Measurements from ENCODE around the gene PYGB. TPM values are rescaled to one million over a fixed set of nuclear protein-coding genes. Genes with fewer than 3 reads are reported as not detected.
A peak's percentile ranks its signal among the peaks of the same experiment; 100 is the strongest.
"Not testable (repeated sequence)": the region's sequence is repeated elsewhere in the genome, so short reads cannot be mapped to it uniquely, and the experiment has no call there.

The PYGB gene
- polyA plus RNA-seq, 3 donors from 2014 or later = 39.3 to 56.0 (median 51.0) TPM

DNA sequence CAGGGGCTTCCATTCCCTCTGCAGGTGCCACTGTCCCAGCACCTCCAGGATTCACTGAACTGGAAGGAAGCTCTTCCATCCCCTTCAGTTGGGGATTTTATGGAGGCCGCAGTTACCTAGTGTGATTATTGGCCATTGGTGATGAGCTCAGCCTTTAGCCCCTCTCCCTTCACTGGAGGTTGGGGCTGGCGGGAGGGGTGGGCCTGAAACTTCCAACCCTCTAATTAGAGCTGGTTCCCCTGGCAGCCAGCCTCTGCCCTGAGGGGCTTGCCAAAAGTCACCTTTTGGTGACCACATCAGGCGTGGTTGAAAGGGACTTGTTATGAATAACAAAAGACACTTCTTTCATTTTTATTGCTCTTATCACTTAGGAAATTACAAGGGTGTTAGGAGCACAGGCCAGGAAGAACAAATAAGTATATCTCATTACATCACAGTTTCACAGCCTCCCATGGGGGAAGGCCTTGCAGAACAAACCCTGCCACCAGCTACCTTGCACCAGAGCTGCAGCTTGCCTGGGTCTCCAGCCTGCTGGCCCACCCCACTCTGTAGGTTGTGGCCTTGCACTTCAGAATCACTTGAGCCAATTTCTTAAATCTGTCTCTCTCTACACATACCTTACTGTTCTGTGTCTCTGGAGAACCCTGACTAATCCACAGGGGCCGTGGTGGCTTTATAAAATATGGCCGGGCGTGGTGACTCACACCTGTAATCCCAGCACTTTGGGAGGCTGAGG, 5.0 kb downstream of the PYGB start:
- Mint-ChIP-seq H3K27me3 (ENCODE audit: low read depth in 3 of 3) (peaks cover 2 to 11% (median 2%) of the 10 kb centered on the region in 3 donors), H3K4me1 (peaks cover 40 to 54% of the 10 kb centered on the region in 2 donors), H3K9me3 (no peaks in the 10 kb centered on the region), H3K4me3 (no peak overlapping the region), H3K36me3 (no peaks in the 10 kb centered on the region), H3K27ac (peak overlapping the region in 1 of 6 donors; percentile 22)
- no peak for DNase-seq

DNA sequence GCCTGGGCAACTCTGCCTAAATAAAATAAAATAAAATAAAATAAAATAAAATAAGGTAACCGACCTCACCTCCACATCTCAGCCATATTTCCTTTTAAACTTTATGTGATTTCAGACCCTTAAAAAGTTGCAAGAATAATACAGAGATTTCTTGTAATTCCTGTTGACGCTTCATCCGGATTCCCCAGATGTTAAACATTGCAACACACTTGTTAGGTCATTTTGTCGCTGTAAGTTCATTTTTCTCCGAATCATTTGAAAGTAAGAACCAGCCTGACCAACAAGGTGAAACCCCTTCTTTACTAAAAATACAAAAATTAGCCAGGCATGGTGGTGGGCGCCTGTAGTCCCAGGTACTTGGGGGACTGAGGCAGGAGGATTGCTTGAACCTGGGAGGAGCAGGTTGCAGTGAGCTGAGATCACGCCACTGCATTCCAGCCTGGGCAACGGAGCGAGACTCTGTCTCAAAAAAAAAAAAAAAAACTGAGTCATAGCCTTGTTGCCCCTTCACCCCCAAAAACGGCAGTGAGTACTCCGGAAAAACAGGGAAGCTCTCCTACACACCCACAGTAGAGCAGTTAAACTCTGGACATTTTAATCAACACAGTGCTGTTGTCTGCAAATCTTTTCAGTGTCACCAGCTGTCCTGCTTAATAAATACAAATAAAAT, 5.9 kb downstream of the PYGB start:
- DNase-seq = no peak
- H3K36me3 Mint-ChIP-seq = no peaks in the 10 kb centered on the region
- no peak overlapping the region for H3K4me3 Mint-ChIP-seq
- H3K4me1 Mint-ChIP-seq = peaks cover 39 to 59% of the 10 kb centered on the region in 2 donors
- H3K9me3 Mint-ChIP-seq = no peaks in the 10 kb centered on the region
- H3K27me3 Mint-ChIP-seq (ENCODE audit: low read depth in 3 of 3) = peaks cover 0 to 6% (median 1%) of the 10 kb centered on the region in 3 donors
- H3K27ac Mint-ChIP-seq = no peak overlapping the region

DNA sequence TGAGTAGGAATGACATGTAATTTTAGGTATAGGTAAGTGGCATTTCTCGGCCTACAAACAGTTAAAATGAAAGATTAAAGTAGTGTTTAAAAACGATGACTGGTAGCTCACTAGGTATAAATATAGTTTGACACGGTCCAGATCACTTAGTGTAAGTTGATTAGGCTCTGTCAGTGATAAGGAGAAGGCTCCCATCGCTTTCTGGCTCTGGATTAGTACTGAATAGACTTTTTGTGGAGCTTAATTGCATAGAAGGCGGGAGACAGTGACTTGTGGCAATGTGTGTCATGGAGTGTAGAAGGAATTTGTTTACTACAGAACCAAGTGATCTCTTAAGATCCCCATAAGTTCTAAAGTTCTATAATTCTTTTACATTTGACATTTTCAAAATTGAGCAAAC, 6.7 kb downstream of the PYGB start:
- Mint-ChIP-seq H3K4me1 (peaks cover 35 to 59% of the 10 kb centered on the region in 2 donors), H3K36me3 (peaks cover 0 to under 1% (median 0%) of the 10 kb centered on the region in 3 donors), H3K27me3 (ENCODE audit: low read depth in 3 of 3) (peaks cover 0 to 3% (median 0%) of the 10 kb centered on the region in 3 donors), H3K4me3 (no peak overlapping the region), H3K9me3 (no peaks in the 10 kb centered on the region), H3K27ac (no peak overlapping the region)
- no peak for DNase-seq

DNA sequence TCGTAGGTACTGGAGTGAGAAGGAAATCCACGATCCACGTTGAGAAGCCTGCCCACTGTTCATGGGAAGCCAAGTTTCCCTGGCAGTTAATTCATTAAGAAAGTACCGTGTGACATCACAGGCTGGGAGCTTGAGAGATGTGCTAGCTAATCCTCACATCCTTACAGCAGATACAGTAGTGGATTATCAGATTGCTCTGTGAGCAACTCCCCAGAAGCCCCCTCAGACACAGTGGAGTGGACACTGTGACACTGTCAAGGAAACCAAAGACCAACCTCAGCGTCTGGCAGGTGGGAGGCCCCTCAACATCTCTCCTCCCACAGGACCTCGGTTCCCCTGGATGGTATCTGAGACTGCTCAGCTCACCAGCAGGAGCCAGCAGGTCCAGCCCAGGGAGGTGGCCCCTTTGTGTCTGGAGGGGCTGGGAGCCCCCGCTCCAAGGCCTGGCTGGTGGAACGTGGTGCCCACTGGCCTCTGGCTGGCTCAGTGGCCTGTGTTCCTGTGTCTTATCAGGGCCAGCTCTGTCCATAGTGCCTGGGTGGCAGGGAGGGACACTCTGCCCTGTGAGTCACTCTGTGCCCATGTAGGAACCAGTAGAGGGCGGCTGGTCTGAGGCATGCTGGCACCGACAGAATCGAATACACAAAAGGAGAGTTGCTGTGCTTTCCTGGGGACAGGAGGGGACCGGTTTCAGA, 7.2 kb downstream of the PYGB start:
- DNase-seq = no peak
- Mint-ChIP-seq H3K27ac (no peak overlapping the region), H3K4me1 (peaks cover 34 to 59% of the 10 kb centered on the region in 2 donors), H3K4me3 (no peak overlapping the region), H3K9me3 (no peaks in the 10 kb centered on the region), H3K27me3 (ENCODE audit: low read depth in 3 of 3) (peaks cover 0 to 4% (median 0%) of the 10 kb centered on the region in 3 donors), H3K36me3 (peaks cover 0 to 6% (median 0%) of the 10 kb centered on the region in 3 donors)

DNA sequence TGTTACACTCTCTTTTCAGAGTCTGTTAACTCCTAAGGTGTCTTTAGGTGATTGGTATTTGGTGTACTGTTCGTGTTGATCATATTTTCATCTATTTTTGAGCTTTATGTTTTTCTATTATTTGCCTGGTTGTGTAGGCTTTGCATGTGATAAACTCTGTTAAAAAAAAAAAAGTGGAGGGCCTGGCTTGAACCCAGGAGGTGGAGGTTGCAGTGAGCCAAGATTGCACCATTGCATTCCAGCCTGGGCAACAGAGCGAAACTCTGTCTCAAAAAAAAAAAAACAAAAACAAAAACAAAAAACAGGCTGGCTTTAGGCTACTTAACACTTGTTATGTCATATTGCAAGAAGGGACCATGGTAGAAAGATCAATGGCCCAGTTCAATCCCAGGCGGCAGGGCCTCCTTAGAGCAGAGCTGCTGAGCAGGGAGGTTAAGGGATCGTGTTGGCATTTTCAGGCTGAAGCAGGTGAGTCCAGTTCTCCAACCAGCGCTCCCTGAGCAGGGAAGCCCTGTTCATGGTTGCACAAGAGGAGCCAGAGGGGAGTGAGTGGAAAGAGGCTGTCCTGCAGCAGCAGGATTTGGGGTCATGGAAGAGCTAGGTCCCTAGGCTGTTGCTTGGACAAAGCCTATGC, 8.5 kb downstream of the PYGB start:
- H3K27ac Mint-ChIP-seq = no peak overlapping the region
- DNase-seq = no peak
- H3K9me3 Mint-ChIP-seq = no peaks in the 10 kb centered on the region
- peaks cover 0 to 7% (median 0%) of the 10 kb centered on the region in 3 donors for H3K36me3 Mint-ChIP-seq
- peaks cover 0 to 4% (median 1%) of the 10 kb centered on the region in 3 donors for H3K27me3 Mint-ChIP-seq (ENCODE audit: low read depth in 3 of 3)
- H3K4me3 Mint-ChIP-seq = no peak overlapping the region
- peaks cover 26 to 48% of the 10 kb centered on the region in 2 donors for H3K4me1 Mint-ChIP-seq

DNA sequence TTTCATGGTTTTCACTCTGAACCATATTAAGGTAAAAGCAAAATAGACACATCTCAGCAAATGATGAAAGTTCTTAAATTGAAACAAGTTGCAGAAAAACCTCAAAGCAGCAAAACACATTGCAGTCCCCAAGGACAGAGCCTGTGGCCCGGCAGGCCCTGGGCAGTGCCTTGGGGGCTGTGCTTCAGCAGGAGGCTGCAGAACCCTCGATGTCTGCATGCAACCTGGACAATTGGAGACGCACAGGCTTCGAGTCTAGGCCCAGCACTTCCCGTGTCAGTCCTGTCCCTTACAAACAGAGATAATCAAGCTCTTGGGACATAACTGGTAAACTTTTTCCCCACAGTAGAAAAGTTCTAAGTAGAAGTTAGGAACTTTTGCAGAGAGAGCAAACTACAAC, 9.2 kb downstream of the PYGB start:
- peaks cover 0 to 4% (median 1%) of the 10 kb centered on the region in 3 donors for H3K27me3 Mint-ChIP-seq (ENCODE audit: low read depth in 3 of 3)
- no peak overlapping the region for H3K27ac Mint-ChIP-seq
- DNase-seq = no peak
- H3K4me3 Mint-ChIP-seq = no peak overlapping the region
- H3K9me3 Mint-ChIP-seq = no peaks in the 10 kb centered on the region
- peaks cover 20 to 44% of the 10 kb centered on the region in 2 donors for H3K4me1 Mint-ChIP-seq
- peaks cover 6 to 13% (median 7%) of the 10 kb centered on the region in 3 donors for H3K36me3 Mint-ChIP-seq

DNA sequence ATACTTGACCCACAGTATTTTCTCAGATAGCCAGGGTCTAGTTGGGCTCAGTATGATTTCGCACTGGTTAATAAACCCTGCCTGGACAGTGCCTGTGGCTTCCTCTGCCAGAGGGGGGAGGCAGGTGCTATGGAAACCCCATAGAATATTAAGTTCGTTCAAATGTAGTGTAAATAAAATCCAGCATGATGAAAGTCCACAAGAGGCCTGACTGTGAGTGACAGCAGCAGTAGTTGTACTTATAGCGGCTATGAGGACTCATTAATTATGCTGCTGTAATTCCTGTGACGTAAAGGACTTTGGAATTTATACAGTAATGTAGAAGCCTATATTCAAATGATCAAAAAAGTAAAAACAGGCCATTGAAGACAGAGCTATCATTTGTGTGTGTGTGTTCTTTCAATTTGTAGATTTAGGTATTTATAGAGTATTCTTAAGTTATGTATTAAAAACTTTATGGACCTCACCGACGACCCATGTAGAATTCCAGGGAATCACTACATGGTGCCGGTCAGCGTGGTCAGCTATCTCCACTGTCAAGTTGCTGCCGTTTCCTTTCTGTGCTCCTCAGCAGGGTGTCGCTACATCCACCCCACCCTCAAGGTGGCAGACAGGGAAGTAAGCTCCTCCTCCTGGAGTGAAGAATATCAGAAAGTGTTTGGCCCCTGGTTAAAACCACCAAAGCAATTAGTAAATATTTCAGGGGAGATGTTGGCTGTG, 10.0 kb downstream of the PYGB start:
- Mint-ChIP-seq H3K27me3 (ENCODE audit: low read depth in 3 of 3) (peaks cover 0 to 2% (median 1%) of the 10 kb centered on the region in 3 donors), H3K36me3 (peaks cover 6 to 15% (median 7%) of the 10 kb centered on the region in 3 donors), H3K9me3 (no peaks in the 10 kb centered on the region), H3K27ac (no peak overlapping the region), H3K4me3 (no peak overlapping the region), H3K4me1 (peaks cover 18 to 37% of the 10 kb centered on the region in 2 donors)
- no peak for DNase-seq

DNA sequence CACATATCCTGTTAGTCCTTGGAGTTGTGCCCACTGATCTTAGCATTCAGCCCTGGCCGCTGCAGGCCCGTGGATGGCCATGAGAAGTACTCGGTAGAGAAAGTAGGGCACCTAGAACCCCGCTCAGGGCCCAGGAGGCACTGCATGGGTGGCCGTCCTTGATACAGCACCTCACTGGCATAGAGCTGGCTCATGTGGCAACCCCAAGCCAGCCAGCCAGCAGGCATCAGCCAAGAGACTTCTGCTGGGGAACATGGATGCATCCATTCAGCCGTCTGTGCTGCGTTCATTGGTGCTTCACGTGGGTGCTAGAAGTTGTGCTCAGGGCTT, 10.6 kb downstream of the PYGB start:
- H3K27ac Mint-ChIP-seq = no peak overlapping the region
- DNase-seq = no peak
- H3K36me3 Mint-ChIP-seq = peaks cover 6 to 15% (median 7%) of the 10 kb centered on the region in 3 donors
- no peaks in the 10 kb centered on the region for H3K9me3 Mint-ChIP-seq
- H3K27me3 Mint-ChIP-seq (ENCODE audit: low read depth in 3 of 3) = peaks cover 0 to 2% (median 1%) of the 10 kb centered on the region in 3 donors
- peaks cover 18 to 36% of the 10 kb centered on the region in 2 donors for H3K4me1 Mint-ChIP-seq
- H3K4me3 Mint-ChIP-seq = no peak overlapping the region

DNA sequence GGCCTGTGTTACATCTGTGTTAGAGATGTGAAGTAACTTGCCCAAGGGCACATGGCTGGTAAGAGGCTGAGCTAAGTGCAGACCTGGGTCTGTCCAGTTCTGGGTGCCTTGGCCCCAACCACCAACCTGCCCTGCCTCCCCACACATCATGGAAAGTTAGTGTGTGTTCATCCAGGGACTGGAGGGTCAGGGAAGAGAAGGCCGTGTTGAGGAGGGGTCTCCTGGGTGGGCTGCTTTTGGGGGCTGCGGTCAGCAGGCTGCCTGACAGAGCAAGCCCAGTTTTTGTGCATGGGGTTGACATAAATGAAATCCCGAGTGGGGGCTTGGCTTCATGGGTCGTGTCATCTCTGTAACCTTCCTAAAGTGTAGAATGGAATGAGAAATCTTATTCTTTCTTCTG, 10.9 kb downstream of the PYGB start:
- Mint-ChIP-seq H3K4me3 (no peak overlapping the region), H3K9me3 (no peaks in the 10 kb centered on the region), H3K36me3 (peaks cover 6 to 15% (median 7%) of the 10 kb centered on the region in 3 donors), H3K27me3 (ENCODE audit: low read depth in 3 of 3) (peaks cover 0 to 2% (median 1%) of the 10 kb centered on the region in 3 donors), H3K27ac (no peak overlapping the region), H3K4me1 (peaks cover 18 to 36% of the 10 kb centered on the region in 2 donors)
- DNase-seq = no peak

DNA sequence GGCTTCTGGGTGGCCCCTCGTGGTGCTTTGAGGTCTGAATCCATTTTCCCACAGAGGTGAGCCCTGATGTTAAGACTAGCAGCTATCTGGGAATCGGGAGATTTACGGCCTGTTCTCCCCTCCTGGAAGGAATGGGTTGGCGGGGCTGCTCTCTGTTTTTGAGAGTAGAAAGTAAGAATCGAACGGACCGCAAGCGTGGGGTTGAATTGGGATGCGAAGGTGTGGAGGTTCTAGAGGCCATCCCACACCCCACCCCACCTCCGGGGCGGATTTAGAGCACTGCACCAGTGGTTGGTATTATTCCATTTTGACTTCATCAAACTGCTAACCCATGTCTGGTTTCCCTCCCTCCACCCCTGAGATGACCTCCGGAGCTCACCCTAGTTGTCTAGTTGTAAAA, 11.5 kb downstream of the PYGB start:
- no peaks in the 10 kb centered on the region for H3K9me3 Mint-ChIP-seq
- no peak overlapping the region for H3K27ac Mint-ChIP-seq
- DNase-seq = no peak
- H3K4me1 Mint-ChIP-seq = peaks cover 18 to 35% of the 10 kb centered on the region in 2 donors
- H3K4me3 Mint-ChIP-seq = no peak overlapping the region
- H3K27me3 Mint-ChIP-seq (ENCODE audit: low read depth in 3 of 3) = peaks cover 0 to 2% (median 1%) of the 10 kb centered on the region in 3 donors
- peaks cover 6 to 18% (median 9%) of the 10 kb centered on the region in 3 donors for H3K36me3 Mint-ChIP-seq

DNA sequence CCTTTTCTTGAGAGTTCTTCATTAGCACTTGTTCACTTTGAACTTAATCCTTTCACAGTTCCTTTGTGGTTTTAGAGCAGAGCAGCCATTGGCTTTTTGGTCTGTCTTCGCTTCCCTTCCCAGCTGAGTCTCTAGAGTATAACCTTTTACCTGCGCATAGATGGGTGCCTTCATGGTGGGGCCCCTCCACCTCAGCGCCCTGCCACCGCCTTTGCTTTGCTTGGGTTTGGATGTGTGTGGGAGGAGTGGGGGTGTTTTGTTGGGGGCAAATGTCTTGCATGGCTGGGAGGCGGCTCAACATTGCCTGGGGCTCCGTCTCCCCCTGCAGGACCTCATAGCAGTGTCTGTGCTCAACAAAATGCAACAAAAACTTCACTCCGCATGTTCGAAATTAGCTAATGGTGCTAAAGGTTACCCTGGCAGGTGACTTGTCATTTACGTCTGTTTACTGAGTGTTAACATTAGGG, 11.9 kb downstream of the PYGB start:
- peaks cover 0 to 2% (median 1%) of the 10 kb centered on the region in 3 donors for H3K27me3 Mint-ChIP-seq (ENCODE audit: low read depth in 3 of 3)
- H3K9me3 Mint-ChIP-seq = no peaks in the 10 kb centered on the region
- H3K4me3 Mint-ChIP-seq = no peak overlapping the region
- H3K36me3 Mint-ChIP-seq = peaks cover 6 to 18% (median 13%) of the 10 kb centered on the region in 3 donors
- peak overlapping the region in 3 of 6 donors; percentile 21 to 40 (median 29) for H3K27ac Mint-ChIP-seq
- DNase-seq = no peak
- H3K4me1 Mint-ChIP-seq = peaks cover 18 to 30% of the 10 kb centered on the region in 2 donors

DNA sequence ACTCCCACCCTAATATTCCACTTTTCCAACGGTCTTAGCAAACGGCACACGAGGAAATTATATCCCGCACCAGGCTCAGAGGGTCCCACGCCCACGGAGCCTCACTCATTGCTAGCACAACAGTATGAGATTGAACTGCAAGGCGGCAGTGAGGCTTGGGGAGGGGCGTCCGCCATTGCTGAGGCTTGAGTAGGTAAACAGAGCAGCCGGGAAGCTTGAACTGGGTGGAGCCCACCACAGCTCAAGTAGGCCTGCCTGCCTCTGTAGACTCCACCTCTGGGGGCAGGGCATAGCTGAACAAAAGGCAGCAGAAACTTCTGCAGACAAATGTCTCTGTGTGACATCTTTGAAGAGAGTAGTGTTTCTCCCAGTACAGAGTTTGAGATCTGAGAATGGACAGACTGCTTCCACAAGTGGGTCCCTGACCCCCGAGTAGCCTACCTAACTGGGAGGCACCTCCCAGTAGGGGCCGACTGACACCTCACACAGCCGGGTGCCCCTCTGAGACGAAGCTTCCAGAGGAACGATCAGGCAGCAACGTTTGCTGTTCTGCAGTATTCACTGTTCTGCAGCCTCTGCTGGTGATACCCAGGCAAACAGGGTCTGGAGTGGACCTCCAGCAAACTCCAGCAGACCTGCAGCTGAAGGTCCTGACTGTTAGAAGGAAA, 13.0 kb downstream of the PYGB start:
- not testable (repeated sequence) for H3K9me3 Mint-ChIP-seq, H3K27ac Mint-ChIP-seq

More for the DNA sequence above, 13.0 kb downstream of the PYGB start:
- not testable (repeated sequence) for DNase-seq; H3K4me3 Mint-ChIP-seq; H3K27me3 Mint-ChIP-seq (ENCODE audit: low read depth in 3 of 3)
- H3K36me3 Mint-ChIP-seq = peaks cover 6 to 18% (median 13%) of the 10 kb centered on the region in 3 donors
- H3K4me1 Mint-ChIP-seq = peaks cover 17 to 30% of the 10 kb centered on the region in 2 donors

Measured in immature natural killer cell (primary cell).